ENCODE results near the gene PODN.

Gene PODN

DNA sequence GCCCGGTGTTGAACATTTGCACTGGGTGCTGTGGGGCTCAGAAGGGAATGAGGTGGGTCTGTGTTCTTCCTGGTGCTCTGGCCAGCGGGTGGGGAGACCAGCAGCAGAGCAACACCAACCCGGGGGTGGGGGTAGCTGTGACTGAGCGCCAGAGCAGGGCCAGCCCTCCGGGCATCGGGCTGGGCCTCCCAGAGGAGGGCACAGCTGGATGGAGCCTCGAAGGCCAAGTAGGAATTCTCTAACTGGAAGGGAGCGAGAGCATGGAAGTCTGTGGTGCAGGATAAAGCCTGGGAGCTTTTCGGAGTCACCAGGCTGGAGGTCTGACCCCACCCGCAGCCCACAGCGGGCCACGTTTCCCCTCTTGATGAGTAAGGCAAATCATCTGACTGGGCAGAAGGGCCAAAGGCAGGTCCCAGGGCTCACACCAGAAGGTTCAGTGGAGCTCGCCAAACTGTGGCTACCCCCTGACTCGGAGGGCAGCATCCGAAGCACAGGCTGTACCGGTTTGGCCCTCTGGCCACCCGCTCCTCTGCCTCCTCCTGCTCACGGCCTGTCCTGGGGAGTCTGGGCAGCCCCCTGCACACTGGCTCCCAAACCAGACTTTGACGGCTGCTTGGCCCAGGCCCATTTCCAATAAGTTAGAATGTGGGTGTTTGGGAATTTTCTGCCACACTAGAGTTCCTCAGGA, 61.6 kb downstream of the PODN start:
- TF ChIP-seq, protein P1, sequence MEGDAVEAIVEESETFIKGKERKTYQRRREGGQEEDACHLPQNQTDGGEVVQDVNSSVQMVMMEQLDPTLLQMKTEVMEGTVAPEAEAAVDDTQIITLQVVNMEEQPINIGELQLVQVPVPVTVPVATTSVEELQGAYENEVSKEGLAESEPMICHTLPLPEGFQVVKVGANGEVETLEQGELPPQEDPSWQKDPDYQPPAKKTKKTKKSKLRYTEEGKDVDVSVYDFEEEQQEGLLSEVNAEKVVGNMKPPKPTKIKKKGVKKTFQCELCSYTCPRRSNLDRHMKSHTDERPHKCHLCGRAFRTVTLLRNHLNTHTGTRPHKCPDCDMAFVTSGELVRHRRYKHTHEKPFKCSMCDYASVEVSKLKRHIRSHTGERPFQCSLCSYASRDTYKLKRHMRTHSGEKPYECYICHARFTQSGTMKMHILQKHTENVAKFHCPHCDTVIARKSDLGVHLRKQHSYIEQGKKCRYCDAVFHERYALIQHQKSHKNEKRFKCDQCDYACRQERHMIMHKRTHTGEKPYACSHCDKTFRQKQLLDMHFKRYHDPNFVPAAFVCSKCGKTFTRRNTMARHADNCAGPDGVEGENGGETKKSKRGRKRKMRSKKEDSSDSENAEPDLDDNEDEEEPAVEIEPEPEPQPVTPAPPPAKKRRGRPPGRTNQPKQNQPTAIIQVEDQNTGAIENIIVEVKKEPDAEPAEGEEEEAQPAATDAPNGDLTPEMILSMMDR (IDR thresholded peaks at IDR 0.05; ENCODE audit: low read depth, low read length, missing control alignments), result no peak
- no peak overlapping the region for H3K4me3 ChIP-seq (replicated peaks; ENCODE audit: low read depth, low read length)
- DNase-seq (ENCODE audit: extremely low read depth, low read depth), result no peak

DNA sequence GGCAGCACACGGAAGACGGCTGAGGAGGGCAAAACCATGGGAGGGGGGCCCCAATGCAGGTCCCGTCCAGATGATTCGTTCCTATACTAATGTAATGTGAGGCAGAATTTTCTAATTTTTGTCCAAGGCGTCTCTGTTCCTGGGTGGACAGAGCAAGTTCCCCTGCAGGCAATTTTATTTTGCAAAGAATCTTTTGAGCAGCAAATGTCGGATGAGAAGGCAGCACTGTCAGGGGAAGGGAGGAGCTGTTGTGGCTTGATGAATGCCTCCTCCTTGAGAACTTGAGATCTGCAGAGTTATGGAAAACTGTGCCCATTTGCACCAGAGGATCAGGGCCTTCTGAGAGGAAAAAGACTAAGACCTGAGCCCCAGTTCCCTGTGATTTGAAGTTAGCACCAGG, 63.1 kb downstream of the PODN start:
- H3K4me3 ChIP-seq (replicated peaks; ENCODE audit: low read depth, low read length), result no peak overlapping the region
- DNase-seq (ENCODE audit: extremely low read depth, low read depth), result no peak
- TF ChIP-seq, protein P1 (IDR thresholded peaks at IDR 0.05; ENCODE audit: low read depth, low read length, missing control alignments), result no peak

DNA sequence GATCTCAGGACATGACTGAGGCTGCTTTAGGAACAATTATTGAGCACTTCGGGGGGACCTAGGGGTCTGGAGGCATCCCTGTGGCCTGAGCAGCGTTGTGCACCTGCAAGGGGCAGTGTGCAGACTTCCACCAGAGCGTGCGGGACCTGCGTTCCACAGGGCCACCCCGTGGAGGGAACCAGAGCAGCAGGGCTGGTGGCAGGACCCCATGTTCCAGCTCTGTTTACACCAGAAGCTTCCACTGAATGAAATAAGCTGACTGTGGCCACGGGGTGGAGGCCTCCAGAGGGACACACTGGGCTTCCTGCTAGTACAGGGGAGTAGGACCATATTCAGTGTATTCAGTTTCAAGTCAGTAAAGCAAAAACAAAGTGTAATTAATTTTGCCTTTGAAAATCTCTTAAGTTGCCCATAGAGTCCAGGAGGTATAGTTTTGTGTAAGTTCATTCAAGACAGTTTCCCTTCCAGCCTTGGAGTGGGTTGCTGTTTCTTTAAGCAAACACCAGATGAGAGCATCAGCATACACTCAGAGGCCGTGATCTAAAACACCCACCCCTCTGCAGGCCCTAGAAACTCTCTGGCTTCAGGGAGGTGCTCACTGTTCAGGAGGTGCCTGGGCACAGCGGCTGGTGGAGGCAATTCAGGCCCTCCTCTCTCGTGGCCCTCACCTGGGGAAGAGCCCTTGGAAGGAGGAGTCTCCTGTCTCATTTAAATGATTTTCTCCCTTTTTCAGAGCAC, 63.8 kb downstream of the PODN start:
- no peak for DNase-seq (ENCODE audit: extremely low read depth, low read depth)
- TF ChIP-seq, protein P1 (IDR thresholded peaks at IDR 0.05; ENCODE audit: low read depth, low read length, missing control alignments), result no peak
- no peak overlapping the region for H3K4me3 ChIP-seq (replicated peaks; ENCODE audit: low read depth, low read length)

DNA sequence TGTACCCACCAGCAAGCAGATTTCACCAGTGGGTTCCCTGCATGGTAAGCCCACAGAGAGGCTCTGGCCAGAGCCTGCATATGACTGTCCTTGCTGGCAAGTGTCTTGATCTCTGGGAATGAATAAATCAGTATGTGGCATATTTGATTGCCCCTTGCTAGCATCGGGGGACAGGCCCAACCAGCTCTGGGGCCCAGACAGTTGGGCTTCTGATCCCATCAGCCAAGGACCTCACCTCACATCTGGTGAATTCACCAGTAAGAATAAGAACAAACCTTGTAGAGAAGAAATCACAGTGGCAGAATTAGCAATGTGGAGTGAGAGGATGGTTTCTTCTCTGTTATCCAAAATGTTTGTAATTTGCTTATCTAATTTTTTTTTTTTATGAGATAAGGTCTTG, 64.5 kb downstream of the PODN start:
- H3K4me3 ChIP-seq (replicated peaks; ENCODE audit: low read depth, low read length), result no peak overlapping the region
- TF ChIP-seq, protein P1 (IDR thresholded peaks at IDR 0.05; ENCODE audit: low read depth, low read length, missing control alignments), result no peak
- no peak for DNase-seq (ENCODE audit: extremely low read depth, low read depth)

DNA sequence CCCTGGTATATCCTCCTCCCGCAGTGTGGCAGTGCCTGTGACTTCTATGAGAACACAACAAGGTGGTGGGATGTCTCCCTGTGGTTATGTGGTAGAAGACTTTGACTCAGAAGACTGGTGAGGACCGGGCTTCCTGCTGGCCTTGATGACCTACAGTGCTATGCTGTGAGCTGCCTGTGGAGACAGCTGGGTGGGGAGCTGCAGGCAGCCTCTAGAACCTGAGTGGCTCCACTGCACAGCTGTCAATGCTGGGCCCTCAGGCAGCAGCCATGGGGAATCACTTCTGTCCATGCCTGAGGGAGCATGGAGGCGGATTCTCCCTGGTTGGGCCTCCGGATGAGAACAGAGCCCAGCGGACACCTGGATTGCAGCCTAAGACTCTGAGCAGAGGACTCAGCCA, 65.5 kb downstream of the PODN start:
- TF ChIP-seq, protein P1 (IDR thresholded peaks at IDR 0.05; ENCODE audit: low read depth, low read length, missing control alignments), result no peak
- DNase-seq (ENCODE audit: extremely low read depth, low read depth), result no peak
- no peak overlapping the region for H3K4me3 ChIP-seq (replicated peaks; ENCODE audit: low read depth, low read length)

DNA sequence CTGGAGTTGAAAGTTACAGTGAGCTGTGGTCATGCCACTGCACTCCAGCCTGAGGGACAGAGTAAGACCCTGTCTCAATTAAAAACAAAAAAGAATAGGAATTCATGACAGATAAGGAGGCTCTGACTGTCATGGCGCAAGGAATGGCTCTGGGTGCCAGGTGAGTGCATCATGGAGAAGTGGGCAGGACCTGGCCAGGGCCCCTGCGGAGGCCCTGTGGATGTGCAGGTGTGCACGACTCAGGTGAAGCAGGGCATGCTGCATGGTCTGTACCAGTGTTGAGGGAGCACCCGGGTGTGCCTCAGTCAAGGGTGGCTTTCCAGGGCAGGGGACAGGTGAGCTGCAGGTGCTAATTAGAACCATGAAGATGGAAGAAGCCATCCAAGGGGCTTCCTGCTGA, 66.4 kb downstream of the PODN start:
- no peak overlapping the region for H3K4me3 ChIP-seq (replicated peaks; ENCODE audit: low read depth, low read length)
- no peak for DNase-seq (ENCODE audit: extremely low read depth, low read depth)

More for the DNA sequence above, 66.4 kb downstream of the PODN start:
- TF ChIP-seq, protein P1 (IDR thresholded peaks at IDR 0.05; ENCODE audit: low read depth, low read length, missing control alignments), result no peak
